WTC11 (cell line): ENCODE data around the gene TMC3. TPM values are rescaled to one million over a fixed set of nuclear protein-coding genes. Genes with fewer than 3 reads are reported as not detected.
A peak's percentile ranks its signal among the peaks of the same experiment; 100 is the strongest.

Experiments
- ATAC-seq: fragments of 200-7000 bp; cut with Tn5 transposase; 2 replicates; pipeline ENCODE4 v1.10.0; 2021; ENCODE audit warnings: mild to moderate bottlenecking, moderate library complexity
- CTCF ChIA-PET: fragments of 300-600 bp; sonication (Branson Sonifier 250); formaldehyde crosslinking; loops from one replicate; lab custom pipeline; 2021; ENCODE audit warnings: antibody characterized with exemption; lab: Charles Lee
- POLR2A ChIA-PET: fragments of 350-600 bp; sonication (Branson Sonifier 250); formaldehyde crosslinking; loops from one replicate; lab custom pipeline; 2021; ENCODE audit warnings: antibody characterized with exemption; lab: Charles Lee
- DNase-seq: peaks from one replicate; pipeline ENCODE4 v3.0.0; 2021; ENCODE audit warnings: low spot score
- H3K27ac Mint-ChIP-seq: 2 replicates; pipeline ENCODE4 v1.8.0; 2021; ENCODE audit warnings: mixed read lengths
- H3K27me3 Mint-ChIP-seq: 2 replicates; pipeline ENCODE4 v1.8.0; 2021; ENCODE audit warnings: low read depth, mild to moderate bottlenecking, moderate library complexity, mixed read lengths
- H3K36me3 Mint-ChIP-seq: 2 replicates; pipeline ENCODE4 v1.8.0; 2021; ENCODE audit warnings: mixed read lengths
- H3K4me1 Mint-ChIP-seq: 2 replicates; pipeline ENCODE4 v1.8.0; 2022; ENCODE audit warnings: mixed read lengths
- H3K4me3 Mint-ChIP-seq: 2 replicates; pipeline ENCODE4 v1.8.0; 2021; ENCODE audit warnings: mild to moderate bottlenecking, moderate library complexity, mixed read lengths
- H3K9me3 Mint-ChIP-seq: 2 replicates; pipeline ENCODE4 v1.8.0; 2021; ENCODE audit warnings: mixed read lengths
- FOXJ3 ChIP-seq: sonication (generic); formaldehyde crosslinking; IDR thresholded peaks from 2 replicates; pipeline ENCODE4 v1.9.0; 2021; ENCODE audit warnings: missing genetic modification reagents, mild to moderate bottlenecking, borderline replicate concordance
- IRF1 ChIP-seq: sonication (generic); formaldehyde crosslinking; IDR thresholded peaks from 2 replicates; pipeline ENCODE4 v1.8.0; 2023; ENCODE audit warnings: missing genetic modification reagents
- IRF2 ChIP-seq: sonication (generic); formaldehyde crosslinking; IDR thresholded peaks from 2 replicates; pipeline ENCODE4 v1.8.0; 2022; ENCODE audit warnings: low read depth, missing genetic modification reagents, borderline replicate concordance
- MLX ChIP-seq: sonication (generic); formaldehyde crosslinking; IDR thresholded peaks from 2 replicates; pipeline ENCODE4 v1.8.1; 2023; ENCODE audit warnings: mild to moderate bottlenecking, missing genetic modification reagents, moderate library complexity
- NFATC4 ChIP-seq: fragments of 250-450 bp; sonication (Bioruptor Pico); IDR thresholded peaks from 2 replicates; pipeline ENCODE4 v1.9.0; 2021; ENCODE audit warnings: mild to moderate bottlenecking
- NR1H2 ChIP-seq: sonication (generic); formaldehyde crosslinking; IDR thresholded peaks from 2 replicates; pipeline ENCODE4 v1.9.0; 2021; ENCODE audit warnings: mild to moderate bottlenecking, moderate library complexity, missing genetic modification reagents
- NR2C2 ChIP-seq: sonication (generic); formaldehyde crosslinking; IDR thresholded peaks from 2 replicates; pipeline ENCODE4 v1.8.0; 2022; ENCODE audit warnings: mild to moderate bottlenecking, missing genetic modification reagents
- RELA ChIP-seq: sonication (generic); formaldehyde crosslinking; IDR thresholded peaks from 2 replicates; pipeline ENCODE4 v1.8.1; 2022; ENCODE audit warnings: missing genetic modification reagents, mild to moderate bottlenecking, borderline replicate concordance
- SOX15 ChIP-seq: fragments of 250-450 bp; sonication (Bioruptor Pico); IDR thresholded peaks from 2 replicates; pipeline ENCODE4 v1.9.0; 2021; ENCODE audit warnings: mild to moderate bottlenecking
- SP1 ChIP-seq: sonication (generic); formaldehyde crosslinking; conservative IDR thresholded peaks from 2 replicates; pipeline ENCODE4 v1.8.1; 2022; ENCODE audit warnings: missing genetic modification reagents
- USF1 ChIP-seq: sonication (generic); formaldehyde crosslinking; IDR thresholded peaks from 2 replicates; pipeline ENCODE4 v1.8.0; 2022; ENCODE audit warnings: mild to moderate bottlenecking, missing genetic modification reagents
- ZNF121 ChIP-seq: sonication (generic); formaldehyde crosslinking; IDR thresholded peaks from 2 replicates; pipeline ENCODE4 v1.8.0; 2023; ENCODE audit warnings: missing genetic modification reagents
- ZNF138 ChIP-seq: sonication (generic); formaldehyde crosslinking; conservative IDR thresholded peaks from 2 replicates; pipeline ENCODE4 v1.8.1; 2022; ENCODE audit warnings: mild to moderate bottlenecking, moderate library complexity, missing genetic modification reagents
- ZNF232 ChIP-seq: sonication (generic); formaldehyde crosslinking; IDR thresholded peaks from 2 replicates; pipeline ENCODE4 v1.8.0; 2022; ENCODE audit warnings: mild to moderate bottlenecking, missing genetic modification reagents
- ZNF396 ChIP-seq: fragments of 250-450 bp; sonication (Bioruptor Pico); IDR thresholded peaks from 2 replicates; pipeline ENCODE4 v1.8.0; 2021; ENCODE audit warnings: mild to moderate bottlenecking, moderate library complexity, borderline replicate concordance
- ZNF425 ChIP-seq: fragments of 250-450 bp; sonication (Bioruptor Pico); conservative IDR thresholded peaks from 2 replicates; pipeline ENCODE4 v1.9.0; 2021; ENCODE audit warnings: mild to moderate bottlenecking
- ZSCAN18 ChIP-seq: fragments of 250-450 bp; sonication (Bioruptor Pico); IDR thresholded peaks from 2 replicates; pipeline ENCODE4 v2.1.2; 2022; ENCODE audit warnings: mild to moderate bottlenecking, moderate library complexity
- total RNA-seq: library from RNA; stranded (reverse); gene quantifications from 3 replicates; pipeline ENCODE4 v1.2.3, GENCODE V29; 2021

Gene TMC3
- total RNA-seq, 1 experiment from 2014 or later: not detected

GRCh38 chr15:81360491-81360890 lies 13.5 kb downstream of the TMC3 start (continued):
- TF ChIP-seq USF1 (no peak), FOXJ3 (no peak), ZSCAN18 (CRISPR knock-in tag) (no peak), NR1H2 (no peak), NFATC4 (CRISPR knock-in tag) (no peak), MLX (CRISPR knock-in tag) (no peak), ZNF425 (CRISPR knock-in tag) (no peak), ZNF396 (CRISPR knock-in tag) (no peak), SOX15 (CRISPR knock-in tag) (no peak)

GRCh38 chr15:81358248-81358647 lies 15.8 kb downstream of the TMC3 start:
- Mint-ChIP-seq H3K27me3 (no peaks in the 10 kb centered on the region), H3K9me3 (no peaks in the 10 kb centered on the region), H3K27ac (no peak overlapping the region), H3K36me3 (no peaks in the 10 kb centered on the region), H3K4me3 (no peak overlapping the region), H3K4me1 (peaks cover 16% of the 10 kb centered on the region)
- no peak for ATAC-seq
- ChIA-PET CTCF (interaction anchor here (1.9 to 2.0 kb wide), 2 partner anchors 52 to 92 kb away, joined by 7 to 12 read pairs; no protein-coding TSS in a partner anchor), POLR2A (no interaction called here)
- TF ChIP-seq ZSCAN18 (CRISPR knock-in tag) (no peak), NFATC4 (CRISPR knock-in tag) (no peak), RELA (CRISPR knock-in tag) (no peak)
- no peak for DNase-seq

- Mint-ChIP-seq H3K27ac (no peak overlapping the region), H3K4me1 (peaks cover 16% of the 10 kb centered on the region), H3K4me3 (no peak overlapping the region), H3K36me3 (no peaks in the 10 kb centered on the region), H3K9me3 (no peaks in the 10 kb centered on the region), H3K27me3 (no peaks in the 10 kb centered on the region)
- DNase-seq (no peak), ATAC-seq (peak; percentile 61)
- POLR2A ChIA-PET: no interaction called here
- CTCF ChIA-PET: interaction anchor here (0.7 to 2.0 kb wide), 9 partner anchors 11 to 91 kb away, joined by 3 to 12 read pairs (median 4); no protein-coding TSS in a partner anchor
- TF ChIP-seq IRF2 (CRISPR knock-in tag) (no peak), ZNF121 (no peak), NR2C2 (CRISPR knock-in tag) (no peak), FOXJ3 (no peak), ZNF232 (CRISPR knock-in tag) (no peak), IRF1 (CRISPR knock-in tag) (no peak), SP1 (CRISPR knock-in tag) (no peak), ZNF138 (no peak)
Measured at GRCh38 chr15:81357180-81357686, 16.8 kb downstream of the TMC3 start.
